NCI-H1417 treated with DMSO at 0.1 percent for 48 hours (cell line): ENCODE results near the gene RARB.

Source experiments
- DNase-seq: peaks from one replicate; lab custom pipeline; 2025; lab: John Stamatoyannopoulos, UW

RARB gene

DNA sequence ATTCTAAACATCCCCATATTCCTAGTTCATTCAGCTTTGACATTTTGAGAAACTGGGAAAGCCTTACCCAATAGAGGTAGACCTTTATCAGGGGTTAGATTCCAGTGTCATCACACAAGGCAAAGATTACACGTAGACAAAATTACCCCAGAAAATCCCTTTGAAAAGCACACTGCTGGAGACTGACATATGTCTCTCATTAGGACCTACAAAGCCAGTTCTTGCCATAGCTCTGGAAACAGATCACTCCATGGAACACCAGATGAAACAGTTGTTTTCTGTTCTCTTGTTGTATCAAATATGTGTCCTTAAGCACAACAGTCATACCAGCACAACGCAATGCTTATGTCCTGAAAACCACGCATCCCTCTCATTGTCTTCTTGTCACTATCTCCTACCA is 44.7 kb downstream of the RARB start:
- no peak for DNase-seq

DNA sequence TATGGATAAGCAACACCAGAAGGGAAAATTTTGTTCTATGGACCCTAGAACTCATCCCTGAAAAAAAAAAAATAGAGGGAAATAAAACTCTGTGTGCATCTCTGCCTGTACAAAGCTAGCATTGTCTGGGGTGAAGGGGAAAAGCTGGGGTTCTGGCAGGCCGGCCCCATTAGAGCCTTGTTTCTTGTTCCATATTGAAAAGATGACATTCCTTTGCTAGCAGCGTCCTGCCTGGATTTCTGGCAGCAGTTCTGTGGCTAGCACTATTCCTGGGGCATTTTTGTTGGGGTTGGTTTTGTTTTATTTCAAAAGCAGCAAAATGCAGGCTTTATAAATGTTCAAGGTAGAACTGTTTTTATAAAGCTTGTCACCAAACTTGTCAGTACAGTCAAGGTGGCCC is 45.2 kb downstream of the RARB start:
- DNase-seq: no peak

DNA sequence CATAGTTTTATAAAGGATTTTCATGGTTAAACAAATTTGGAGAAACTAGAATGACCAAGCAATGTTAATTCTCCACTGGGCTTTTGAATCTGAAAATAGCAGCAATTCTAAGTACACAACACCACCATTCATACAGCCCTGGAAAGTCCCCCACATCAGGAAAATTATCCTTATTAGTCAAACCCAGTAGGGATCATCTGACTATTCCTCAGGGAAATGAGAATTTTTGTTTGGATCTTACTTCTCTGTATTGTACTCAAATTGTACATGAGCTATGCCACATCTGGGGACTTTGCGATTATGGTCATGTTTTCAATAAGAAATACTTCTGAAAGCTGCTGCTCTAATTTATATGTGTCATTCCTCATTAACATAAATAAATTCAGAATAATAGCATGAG is 46.0 kb downstream of the RARB start:
- no peak for DNase-seq

DNA sequence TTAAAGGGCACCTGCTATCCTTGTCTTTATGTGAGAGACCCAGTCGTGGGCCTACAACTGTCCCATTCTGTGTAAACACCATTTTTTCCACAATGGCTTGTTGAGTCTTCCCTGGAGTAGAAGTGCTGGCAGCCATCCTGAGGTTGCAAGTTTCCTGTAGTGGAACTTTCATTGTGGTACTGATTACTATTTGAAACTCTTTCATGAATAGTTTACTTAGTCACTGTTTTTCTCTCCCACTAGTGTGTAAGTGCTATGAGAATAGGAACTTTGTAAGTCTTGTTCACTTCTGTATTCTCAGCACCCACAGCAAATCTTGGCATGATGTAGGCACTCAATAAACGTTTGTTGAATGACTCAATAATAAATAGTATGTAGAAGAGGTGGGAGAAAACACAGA is 48.6 kb downstream of the RARB start:
- no peak for DNase-seq

DNA sequence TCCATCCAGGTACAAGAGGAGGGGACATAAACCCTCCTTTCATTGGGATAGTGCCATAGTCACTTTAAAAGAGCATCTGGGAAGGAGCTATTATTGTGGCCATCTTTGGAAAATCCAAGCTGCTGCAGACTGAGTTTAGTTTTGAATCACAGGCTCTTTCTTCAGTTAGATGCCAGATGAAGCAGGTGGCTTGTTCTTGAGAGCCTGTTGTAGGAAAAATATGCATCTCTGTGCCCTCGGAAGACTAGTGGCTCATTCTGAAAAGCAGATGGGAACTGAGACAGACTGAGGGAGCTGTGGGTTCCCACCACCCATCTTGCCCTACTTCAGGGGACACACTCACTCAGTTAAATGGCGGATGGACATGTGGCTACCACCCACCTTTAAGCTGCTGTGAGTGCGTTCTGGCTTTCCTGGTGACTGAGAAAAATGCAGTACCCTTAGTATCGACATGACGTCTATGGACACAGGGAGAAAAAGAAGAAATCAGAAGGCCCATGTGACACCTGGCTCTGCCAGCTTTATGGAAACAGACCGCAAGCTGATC is 50.2 kb downstream of the RARB start:
- DNase-seq: no peak

DNA sequence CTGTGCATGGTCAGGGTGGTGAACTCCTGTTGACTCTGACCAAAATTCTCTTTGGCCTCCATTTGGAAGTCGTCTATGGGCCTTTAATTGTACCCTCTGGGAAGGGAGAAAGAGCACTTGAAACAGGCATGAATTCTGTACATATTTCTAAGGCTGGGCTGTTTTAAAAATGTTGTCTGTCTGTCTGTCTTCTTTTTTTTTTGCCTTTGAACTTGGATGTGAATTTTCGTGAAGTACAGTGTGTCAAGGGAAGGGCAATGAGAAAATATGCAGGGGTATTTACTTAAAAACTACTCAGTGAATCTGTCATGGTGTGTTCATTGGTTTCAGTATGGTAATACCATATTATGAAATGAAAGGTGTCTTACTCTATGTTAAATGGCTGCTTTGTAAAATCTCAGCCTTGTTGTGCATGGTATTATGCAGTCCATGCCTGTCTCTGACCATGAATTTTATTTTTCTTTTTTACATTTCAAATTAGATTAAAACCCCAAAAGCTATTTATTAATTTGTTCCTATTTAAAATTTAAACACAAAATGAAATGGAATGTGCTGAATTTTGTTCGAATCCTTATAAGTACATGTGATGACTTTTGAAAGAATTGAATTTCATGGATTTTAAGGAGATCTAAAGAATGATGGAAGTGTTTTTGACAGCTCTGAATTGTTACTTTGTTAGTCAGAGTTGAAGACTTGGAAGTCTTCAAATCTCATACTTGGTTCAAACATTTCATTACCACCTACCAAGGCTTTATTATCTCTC is 51.1 kb downstream of the RARB start:
- DNase-seq: no peak

DNA sequence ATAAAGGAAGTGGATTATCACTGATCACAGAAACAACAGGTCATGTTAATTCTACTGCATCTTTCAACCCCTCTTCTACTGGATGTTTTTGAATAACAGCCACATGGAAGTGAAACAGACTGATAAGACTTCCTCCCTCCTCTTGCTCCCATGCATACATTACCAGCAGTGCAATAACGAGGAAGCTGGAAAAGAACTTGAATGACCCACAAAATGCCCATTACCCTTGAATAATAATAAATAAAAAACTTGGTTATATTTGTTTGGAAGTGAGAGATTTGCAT is 51.6 kb downstream of the RARB start:
- no peak for DNase-seq

DNA sequence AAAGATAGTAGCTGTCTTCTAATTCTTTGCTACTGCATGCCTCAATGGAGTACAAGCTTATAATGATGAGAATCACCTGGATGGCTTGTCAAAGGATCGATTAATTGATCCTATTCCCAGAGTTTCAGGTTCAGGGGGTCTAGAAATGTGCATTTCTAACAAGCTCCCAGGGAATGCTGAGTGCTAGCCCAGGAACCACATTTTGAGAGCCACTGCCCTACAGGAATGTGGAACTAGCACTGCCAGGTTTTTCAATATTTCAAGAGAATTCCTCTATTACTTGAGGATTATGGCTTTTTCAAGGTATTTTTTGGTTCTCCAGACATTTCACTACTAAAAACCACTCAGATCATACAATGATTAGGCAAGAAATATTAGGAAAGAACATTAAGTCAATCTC is 52.7 kb downstream of the RARB start:
- no peak for DNase-seq

DNA sequence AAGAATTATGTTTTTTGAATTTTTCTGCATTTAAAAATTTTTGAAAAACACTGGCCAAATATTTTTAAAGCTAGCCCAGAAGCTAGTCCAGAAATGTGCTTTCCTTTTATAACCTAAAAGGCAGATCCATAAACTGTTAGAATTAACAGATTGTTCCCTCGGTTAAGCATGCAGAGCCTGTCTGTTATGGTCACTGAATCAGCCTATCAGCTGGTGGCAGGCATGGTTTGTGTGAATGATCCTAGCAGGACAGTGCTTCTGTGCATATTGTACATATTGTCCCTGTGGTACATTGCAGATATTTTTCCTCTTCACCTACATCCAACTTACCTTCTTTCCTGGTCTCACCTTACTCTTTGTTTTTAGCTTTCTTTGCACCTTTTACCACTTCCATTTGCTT is 53.3 kb downstream of the RARB start:
- no peak for DNase-seq

DNA sequence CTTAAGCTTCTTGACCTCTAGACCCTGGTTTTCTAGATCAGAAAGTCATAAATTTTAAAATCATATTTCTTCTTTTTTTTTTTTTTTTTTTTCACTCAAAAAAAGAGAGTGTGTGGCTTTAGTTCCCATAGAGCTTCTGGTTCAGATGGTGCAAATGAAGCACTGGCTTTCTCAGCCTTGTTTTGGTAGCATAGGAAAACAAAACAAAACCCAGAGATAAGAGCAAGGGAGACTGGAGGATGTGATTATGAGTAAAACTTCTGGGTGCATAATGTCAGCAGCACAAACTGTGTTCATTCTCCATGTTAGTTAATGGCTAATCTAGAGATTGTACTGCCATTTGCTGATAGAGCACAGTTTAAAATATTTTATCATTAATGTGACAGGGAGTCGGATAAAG is 55.4 kb downstream of the RARB start:
- no peak for DNase-seq

DNA sequence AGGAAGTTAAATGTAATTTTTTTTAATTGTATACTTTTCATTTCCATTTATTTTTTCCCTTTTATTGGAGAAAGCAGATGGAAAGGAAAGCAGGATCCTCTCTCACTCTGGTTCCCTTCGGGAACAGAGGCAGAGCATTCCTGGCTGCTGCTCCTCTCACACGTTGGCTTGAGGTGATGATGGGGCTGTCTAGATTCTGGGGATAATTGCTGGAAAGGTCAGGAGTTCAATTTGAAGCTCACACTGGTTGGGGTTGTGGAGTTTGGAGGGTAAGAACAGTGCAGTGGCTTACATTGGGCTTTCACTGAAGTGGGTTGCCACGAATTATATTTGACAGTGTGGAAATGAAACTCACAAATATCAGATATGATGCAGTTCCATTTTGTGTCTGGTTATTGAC is 57.6 kb downstream of the RARB start:
- DNase-seq: no peak

DNA sequence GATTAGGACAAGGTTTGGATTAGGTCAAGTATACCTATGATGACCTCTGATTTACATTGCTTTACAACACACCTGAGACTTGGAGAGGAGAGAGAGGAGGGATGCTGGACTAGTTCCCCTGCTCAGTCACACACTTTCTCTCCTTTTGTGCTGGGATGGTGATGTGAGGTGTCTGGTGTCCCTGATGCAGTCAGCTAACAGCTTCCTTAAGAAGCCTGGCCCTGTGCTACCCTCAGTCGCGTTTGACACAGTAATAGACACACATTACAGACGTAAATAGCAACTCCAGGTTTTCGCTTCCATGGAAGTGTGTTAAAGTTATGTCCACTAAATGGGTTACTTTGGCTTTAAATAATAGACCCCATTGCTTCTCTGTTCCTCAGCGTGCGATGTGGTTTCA is 58.9 kb downstream of the RARB start:
- no peak for DNase-seq

DNA sequence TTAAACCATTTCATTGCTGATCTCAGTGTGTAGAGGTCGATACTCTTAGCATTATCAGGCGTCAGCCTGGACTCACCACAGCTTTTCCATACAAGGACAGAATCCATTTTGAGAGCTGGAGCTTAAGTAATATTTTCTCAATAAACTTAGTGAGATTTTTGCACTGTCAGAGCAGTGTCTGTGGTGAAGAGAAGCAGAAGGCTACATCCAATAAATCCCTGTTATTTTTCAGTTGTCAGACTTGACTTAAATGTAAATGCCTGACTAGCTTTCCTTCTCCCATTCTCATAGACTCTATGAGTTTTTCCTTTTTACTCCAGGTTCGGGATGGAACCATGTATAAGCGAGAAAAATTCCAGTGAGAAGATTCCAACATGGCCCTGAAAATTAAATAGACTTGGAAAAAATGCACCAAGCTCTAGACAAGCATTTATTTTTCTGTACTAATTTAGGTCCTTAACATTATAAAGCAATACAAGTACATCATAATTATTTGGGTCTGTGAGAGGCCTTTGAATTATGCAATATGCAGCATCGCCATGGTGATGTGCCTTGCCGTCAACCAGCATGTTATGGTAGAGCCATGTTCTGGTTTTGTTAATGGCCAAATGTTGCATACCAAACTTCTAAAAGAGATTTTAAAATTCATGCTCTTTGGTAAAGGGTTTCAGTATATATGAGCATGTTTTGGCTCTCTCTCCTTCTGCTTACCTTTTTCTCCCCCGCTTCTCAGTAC is 62.0 kb downstream of the RARB start:
- no peak for DNase-seq

DNA sequence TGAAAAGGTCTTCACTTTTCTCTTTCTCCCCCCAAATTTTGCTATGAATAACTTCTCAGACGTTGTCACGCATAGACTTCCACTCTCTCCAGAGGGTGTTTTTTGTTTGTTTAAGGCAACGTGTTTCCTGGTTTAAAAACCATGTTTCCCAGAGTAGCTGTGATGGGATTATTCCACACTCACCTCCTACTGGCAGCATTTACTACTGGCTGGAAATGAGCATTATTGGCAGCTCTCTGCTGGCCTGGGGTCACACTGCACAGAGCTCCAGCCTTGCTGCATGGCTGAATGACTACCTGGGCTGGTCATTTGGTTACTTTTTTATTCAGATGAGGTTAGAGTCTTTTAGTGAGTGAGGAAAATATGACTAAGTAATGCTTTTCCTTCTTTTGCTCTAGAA is 65.2 kb downstream of the RARB start:
- DNase-seq: no peak

DNA sequence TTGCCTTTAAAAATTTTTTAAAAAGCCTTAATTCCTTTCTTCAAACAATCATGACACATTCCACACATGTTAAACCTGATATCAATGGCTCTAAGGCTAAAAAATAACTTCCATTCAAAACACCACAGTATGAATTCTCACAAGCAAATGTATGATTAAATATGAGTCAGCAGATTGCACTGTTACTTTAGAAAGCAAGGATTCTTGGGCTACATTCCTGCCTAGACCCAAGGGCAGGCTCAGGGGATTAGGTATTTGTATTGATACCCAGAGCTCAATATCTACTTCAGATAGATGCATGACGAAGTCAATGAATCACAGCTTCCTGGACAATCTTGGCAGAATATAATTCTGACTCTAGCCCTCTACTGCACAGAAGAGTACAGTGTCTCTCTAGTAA is 65.7 kb downstream of the RARB start:
- DNase-seq: no peak

DNA sequence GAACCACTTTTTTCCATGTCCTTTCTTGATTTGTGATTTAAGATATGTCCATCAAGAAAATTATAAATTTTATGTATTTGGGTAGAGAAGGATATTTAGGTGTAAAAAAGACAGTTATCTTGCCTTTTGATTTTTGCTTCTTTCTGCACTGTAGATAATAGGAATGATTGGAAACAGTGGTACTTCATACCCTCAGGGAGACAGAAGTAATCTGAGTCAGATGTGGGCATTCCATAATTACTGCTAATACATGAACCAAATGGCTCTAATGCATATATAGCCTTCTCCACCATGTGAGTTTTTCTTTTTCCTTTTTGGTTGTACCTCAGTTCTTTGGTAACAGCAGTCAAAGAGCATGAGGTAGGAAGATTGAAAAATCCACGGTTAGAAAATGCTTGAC is 67.2 kb downstream of the RARB start:
- no peak for DNase-seq

DNA sequence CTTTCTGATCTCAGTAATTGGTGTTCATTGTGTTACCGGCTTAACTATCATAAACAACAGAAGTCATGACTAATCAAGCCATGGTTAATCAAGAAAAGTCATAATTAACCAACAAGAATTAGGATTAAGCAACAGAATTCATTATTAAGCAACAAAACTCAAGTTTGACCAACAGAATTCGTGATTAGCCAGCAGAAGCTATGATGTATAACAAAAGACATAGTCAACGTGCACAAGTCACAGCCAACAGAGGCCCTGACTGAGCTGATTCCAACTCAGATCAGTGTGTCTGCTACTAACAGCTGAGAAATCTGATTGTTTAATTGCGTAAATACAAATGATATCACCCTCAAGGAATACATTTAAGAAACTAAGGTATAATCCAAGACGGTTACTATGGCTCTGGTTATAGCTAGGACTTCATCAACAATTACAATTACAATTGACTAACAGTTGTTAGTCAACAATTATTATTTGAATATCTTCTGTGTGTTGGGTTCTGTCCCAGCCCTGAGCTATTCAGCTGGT is 67.7 kb downstream of the RARB start:
- no peak for DNase-seq

DNA sequence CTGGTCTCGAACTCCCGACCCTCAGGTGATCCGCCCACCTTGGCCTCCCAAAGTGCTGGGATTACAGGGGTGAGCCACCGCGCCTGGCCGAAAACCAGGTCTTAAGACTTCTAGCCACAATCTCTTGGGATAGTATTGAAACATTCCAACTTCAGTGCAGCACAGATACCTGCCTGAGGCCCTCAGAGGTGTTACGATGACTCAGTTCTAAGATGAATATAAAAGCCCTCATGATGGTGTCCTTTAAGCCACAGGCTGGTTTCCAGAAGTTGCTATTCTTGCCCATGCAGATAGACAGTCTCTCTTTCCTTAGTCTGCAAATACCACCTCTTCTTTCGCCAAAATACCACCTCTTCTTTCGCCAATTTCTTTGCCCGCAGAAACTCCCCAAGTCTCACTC is 69.0 kb downstream of the RARB start:
- no peak for DNase-seq

DNA sequence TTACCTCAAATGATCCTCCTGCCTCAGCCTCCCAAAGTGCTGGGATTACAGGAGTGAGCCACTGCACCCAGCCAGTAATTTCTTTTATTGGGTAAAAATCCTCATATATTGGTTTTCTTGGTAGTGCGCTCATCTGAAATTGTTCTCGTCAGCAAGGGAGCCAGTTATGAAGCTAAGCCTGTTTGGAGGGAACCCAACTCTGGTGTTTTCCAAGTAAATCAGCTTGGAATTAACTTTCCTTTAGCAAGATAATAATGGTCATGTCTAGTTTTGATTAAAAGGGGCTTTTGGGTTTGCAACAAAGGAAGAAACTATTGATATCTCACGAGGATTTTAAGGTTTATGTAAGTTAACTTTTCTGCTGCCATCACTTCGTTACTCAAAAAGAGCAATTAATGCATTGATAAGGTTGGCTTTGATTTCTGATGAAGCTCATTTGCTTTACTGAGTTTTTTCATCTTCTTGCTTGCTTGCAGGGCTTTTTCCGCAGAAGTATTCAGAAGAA is 72.7 kb downstream of the RARB start:
- no peak for DNase-seq

DNA sequence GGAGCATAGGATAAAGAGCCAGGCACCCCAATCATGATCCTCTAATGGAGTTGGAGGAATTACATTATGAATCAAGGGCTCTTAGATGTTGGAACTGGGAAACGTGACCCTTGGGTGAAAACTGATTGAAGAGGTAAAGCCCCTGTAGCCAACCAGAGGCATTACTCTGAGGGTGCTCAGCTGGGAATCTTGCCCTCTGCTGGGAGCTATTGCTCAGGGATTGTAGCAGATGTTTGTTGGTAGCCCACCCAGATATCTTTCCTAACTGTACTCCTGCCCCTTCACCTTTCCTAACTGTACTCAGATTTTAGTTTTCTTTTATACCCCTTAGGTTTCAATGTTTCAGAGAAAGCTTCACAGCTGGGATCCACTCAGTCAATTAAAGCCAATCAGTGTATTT is 74.2 kb downstream of the RARB start:
- no peak for DNase-seq

DNA sequence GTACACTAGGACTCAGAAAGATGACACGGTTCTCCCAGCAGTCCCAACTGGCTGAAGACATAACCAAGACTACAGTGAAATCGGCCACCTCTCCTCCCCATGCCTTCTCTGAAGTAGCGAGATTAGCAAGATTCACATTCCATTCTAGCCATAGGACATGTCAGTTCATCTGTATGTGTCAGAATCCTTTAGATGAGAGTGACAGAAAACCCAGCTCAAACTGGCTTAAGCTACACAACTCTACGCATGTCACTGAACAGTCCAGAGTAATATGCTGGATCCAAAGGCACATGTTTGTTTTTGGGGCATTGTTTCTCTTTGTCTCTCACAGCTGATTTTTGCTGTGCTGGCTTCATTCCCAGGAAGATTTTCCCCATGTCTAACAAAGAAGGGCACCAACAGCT is 75.8 kb downstream of the RARB start:
- no peak for DNase-seq

DNA sequence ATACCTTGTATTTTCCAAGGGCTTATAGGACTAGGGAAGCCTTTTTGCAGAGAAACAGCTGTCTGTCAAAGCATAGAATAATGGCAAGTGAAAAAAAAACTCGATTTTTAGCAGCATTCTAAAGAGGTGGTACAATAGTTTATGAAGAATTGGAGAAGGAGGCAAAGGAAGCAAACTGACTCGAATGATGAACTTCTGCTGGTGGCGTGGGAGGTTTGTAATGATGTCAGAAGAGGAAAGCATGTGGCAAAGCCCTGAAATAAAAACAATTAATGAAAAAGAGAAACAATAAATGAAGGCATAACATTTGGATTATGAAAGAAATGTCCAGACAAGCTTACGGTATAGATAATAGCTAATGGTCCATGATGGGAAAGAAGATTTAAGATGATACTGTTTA is 77.5 kb downstream of the RARB start:
- DNase-seq: no peak

DNA sequence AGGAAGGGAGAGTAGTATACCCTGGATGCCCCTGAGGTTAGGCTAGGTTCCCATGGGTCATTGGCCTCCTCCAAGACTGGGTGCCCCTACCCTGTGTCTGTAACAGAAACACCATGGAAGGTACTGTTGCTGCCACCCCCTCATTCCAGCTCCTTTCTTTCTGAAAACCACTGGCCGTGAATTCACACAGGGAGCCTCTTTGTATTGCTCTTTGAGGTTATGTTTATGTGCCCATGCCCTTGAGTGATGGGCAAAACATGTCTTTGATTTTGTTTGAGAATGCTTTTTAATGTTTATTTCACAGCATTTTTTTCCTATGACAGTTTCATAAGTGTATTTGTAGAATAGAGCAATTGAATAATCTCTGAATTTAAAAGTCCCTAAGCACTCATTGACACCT is 79.7 kb downstream of the RARB start:
- DNase-seq: no peak
